HG02840 (cell line): ENCODE results near the gene LGALS13.

Source experiments
- ATAC-seq: cut with Tn5 transposase; IDR thresholded peaks from one replicate; pipeline ENCODE4 v1.9.1; 2021; ENCODE audit warnings: mild to moderate bottlenecking, moderate library complexity, moderate number of reproducible peaks; ENCODE audit not compliant: unreplicated experiment, low FRiP score

Gene LGALS13, protein sequence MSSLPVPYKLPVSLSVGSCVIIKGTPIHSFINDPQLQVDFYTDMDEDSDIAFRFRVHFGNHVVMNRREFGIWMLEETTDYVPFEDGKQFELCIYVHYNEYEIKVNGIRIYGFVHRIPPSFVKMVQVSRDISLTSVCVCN

GRCh38 chr19:39602224-39602623 lies at the start of gene LGALS13:
Gene LGALS13, plus strand, starts transcription at chr19:39602524. Its CDS starts 45 bp downstream, at chr19:39602569.
- ATAC-seq = no peak

- no peak for ATAC-seq
Observed at GRCh38 chr19:39553082-39553652, 49.2 kb upstream of the LGALS13 start.

GRCh38 chr19:39554701-39555311 lies 47.5 kb upstream of the LGALS13 start:
- ATAC-seq = no peak

GRCh38 chr19:39555883-39556282 lies 46.4 kb upstream of the LGALS13 start:
- ATAC-seq = no peak

DNA sequence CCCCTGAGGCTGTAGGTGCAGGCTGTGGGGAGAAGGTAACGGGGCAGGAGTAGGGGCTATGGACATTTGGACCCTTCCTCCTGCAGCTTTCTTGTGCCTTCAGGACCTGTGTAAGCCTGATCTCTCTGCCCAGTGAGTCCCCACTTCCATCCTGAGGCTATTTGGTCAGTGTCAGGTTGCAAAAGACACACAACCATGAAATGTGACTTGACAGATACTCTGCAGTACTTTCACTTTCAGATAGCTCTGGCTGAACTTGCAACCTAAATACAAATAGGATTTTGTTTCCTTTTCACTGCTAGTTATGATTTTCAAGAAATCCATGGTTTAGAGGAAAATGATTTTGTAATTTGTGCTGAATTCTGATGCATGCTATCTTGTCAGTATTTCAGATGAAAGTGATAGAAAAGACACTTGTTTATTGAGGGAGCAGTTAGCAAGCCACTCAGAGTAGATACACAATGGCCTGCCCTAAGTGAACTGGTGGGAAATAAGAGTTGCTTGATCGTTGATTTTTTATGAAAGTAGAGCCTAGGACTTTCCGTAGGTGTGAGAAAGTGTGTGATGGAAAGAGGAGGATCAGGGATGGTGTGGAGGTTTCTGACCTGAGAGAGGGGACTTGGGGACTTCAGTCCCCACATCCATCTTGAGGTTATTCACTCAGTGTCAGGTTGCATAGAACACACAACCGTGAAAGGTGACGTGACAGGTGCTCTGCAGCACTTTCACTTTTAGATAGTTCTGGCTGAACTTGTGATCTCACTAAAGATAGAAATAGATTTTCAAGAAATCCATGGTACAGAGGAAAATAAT lies 44.3 kb upstream of the LGALS13 start:
- no peak for ATAC-seq

- no peak for ATAC-seq
Observed at GRCh38 chr19:39558624-39559117, 43.7 kb upstream of the LGALS13 start.

DNA sequence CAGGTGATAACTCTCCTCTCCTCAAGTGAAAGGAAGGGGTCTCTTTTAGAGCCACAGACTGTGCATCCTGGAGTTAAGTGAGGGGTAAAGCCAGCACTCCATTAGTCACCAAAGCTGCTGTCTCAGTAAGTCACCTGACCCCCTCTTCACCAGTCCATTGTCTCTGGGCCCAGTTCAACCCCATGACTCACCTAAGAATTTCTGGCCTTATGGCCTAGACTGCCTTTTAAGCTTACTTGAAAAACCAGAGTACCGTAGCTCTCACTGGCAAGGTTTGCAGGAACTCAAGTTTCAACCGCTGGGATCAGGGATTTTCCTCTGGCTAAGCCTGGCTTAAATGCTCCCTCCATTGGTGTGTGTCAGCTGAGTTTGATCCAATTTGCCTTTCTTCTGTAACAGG lies 38.9 kb upstream of the LGALS13 start:
- ATAC-seq = no peak

DNA sequence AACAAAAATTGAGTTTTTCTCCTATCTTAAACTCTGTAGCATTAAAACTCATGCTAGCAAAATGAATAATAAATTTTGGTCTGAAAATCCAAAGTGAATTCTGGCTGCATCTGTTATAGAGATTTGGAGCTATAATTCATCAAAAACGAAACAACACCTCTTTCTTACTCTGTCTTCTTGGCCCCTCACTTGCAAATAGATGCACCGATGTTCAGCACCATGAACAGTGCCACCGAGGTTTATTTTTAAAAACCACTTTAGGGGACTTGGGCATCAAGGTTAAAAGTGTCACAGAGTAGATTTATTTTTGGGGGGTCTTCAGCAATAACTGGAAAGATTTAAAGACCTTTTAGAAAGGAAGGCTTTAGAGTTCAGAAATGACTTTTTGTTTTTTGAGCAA lies 36.3 kb upstream of the LGALS13 start:
- no peak for ATAC-seq

DNA sequence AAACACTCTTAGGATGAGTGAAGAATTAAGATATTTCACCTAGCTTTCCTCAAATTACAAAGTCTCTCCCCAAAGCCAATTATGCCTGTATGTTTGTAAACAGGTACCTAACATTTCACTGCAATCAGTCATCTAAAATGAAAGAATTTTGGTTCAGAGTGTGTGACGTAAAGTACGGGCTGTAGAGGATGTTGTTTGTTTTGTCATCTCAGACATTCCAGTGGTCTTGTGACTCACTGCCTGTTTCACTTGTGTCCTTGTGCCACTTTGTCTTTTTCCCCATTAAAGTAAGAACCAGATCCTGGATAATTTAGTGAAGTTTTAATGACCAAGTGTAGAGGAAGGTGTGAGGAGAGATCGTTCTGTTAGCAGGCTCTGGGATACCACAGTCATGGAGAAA lies 33.7 kb upstream of the LGALS13 start:
- no peak for ATAC-seq

GRCh38 chr19:39582442-39582841 lies 19.9 kb upstream of the LGALS13 start:
- no peak for ATAC-seq

DNA sequence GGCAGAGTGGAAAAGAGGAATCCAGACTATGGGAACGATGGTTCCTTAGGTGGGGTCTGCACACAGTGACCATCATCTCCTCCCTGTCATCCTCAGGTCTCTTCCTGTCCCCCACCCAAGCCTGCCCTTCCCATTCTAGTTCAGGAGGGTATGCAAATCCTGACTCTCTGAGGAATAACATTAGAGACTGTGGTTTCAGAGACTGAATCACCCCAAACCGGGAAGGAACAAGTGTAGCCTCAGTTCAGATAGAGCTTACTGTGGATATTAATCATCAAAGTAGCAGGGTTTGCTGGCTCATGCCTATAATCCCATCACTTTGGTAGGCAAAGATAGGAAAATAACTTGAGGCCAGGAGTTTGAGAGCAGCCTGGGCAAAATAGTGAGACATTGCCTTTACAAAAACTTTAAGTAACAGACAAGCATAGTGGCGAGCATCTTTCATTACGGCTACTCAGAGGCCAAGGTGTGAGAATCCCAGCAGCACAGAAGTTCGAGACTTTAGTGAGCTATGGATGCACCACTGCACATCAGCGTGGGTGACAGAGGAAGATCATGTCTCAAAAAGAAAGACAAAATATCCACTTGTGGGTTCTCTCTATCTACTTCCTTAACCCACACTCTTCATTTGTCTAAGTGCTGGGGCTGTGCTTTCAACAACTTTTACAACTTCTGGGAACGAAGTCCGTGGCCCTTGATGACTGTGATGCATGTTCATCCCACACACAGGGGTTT lies 19.3 kb upstream of the LGALS13 start:
- ATAC-seq = no peak

DNA sequence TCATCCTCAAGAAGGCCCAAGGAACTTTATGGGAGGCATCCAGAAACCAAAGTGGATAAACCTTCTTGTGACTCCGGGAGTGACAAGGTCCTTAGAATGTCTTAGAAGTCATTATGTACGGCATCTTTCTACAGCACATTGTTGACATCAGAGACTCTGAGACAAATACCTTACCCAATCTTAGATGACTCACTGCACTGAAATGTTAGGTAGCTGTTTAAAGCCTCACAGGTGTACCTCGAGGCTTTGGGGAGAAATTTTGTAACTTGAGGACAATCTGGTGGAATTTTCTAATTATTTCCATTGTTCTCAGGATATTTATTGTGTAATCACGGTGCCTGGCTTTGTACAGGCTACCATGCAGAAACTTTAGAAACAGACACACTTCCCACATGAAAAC lies 14.8 kb upstream of the LGALS13 start:
- no peak for ATAC-seq

- no peak for ATAC-seq
Observed at GRCh38 chr19:39588066-39588465, 14.3 kb upstream of the LGALS13 start.

DNA sequence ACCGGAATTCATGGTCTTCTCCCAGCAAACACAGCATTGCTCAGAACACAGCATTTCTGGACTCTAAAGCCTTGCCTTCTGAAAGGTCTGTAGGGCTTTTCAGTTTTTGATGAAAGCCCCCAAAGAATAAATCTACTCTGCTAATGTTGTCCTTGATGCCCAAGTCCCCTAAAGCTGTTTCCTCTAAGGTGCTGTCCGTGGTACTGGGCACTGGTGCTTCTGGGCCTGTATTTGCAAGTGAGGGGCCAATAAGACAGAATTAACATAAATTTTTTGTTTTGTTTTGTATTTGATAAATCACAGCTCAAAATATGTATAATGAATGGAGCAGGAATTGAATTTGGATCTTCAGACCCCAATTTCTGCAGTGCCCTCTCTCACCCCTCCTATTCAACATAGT lies 12.1 kb upstream of the LGALS13 start:
- ATAC-seq = no peak

GRCh38 chr19:39592381-39592780 lies 9.9 kb upstream of the LGALS13 start:
- no peak for ATAC-seq

DNA sequence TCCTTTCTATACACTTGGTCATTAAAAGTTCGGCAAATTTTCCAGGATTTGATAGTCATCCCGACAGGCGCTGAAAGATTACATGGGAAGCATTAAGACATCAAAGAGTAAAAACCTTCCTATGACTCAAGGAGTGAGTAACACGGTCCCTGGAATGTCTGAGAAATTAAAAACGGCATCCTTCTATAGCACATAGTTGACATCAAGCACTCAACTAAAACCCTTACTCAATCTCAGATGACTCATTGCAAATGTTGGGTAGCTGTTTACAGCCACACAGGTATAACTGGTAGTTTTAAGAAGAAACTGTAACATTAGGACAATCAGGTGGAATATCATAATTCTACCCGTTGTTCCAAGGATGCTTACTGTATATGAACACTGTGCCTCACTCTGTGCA lies 6.4 kb upstream of the LGALS13 start:
- no peak for ATAC-seq

- ATAC-seq = no peak
Observed at GRCh38 chr19:39596911-39597310, 5.4 kb upstream of the LGALS13 start.

DNA sequence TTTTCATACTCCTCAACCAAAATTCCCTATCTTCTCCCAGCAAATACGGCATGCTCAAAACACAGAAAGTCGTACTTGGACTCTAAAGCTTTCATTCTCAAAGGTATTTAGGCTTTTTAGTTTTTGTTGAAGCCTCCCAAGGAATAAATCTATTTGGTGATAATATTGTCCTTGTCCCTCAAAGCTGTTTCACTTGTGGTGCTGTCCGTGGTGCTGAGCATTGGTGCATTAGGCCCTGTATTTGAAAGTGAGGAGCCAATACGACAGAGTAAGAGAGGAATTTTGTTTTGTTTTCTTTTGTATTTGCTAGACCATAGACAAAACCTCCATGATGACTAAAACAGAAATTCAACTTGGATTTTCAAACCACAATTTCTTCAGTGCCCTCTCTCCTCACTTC lies 3.2 kb upstream of the LGALS13 start:
- ATAC-seq = no peak

DNA sequence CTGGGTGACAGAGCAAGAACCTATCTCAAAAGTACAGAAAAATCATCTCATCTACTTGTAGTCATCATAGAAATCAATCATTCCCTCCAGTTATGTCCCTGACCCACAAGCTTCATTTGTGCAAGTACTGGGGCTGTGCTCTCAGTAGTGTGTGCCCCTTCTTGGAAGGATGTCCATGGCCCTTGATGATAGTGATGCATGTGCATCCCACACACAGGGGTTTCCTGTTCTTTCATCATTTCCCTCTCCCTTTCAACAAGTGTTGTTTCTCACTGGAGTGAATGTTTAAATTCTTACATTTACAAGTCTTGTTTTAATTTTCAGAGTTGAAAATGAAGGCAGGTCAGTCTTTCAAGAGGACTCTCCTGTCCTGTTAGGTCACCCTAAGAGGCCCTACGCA lies 1.5 kb downstream of the LGALS13 start:
- no peak for ATAC-seq

DNA sequence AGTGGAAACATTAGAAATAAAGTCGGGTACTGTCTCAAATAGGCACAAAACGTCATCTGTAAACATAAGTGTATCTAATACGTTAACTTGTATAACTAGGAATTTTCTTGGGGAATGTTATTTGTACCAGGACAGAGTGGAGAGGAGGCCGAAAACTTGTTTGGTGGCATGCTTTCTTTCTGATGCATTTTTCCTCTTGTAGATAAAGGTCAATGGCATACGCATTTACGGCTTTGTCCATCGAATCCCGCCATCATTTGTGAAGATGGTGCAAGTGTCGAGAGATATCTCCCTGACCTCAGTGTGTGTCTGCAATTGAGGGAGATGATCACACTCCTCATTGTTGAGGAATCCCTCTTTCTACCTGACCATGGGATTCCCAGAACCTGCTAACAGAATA lies 4.7 kb downstream of the LGALS13 start:
- ATAC-seq = no peak

DNA sequence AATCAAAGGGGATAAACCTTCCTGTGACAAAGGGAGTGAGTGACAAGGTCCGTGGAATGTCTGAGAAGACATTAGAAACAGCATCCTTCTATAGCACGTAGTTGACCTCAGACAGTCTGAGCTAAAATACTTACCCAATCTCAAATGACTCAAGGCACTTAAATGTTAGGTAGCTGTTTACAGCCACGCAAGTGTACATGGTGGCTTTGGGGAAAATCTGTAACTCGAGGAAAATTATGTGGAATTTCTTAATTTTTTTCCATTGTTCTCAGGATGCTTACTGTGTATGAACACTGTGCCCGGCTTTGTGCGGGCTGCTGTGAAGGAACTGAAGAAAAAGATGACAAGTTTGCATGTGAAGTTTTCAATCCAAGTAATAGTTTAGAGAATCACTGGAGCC lies 5.2 kb downstream of the LGALS13 start:
- ATAC-seq = no peak
